Smooth muscle cell of the brain vasculature (primary cell): ENCODE measurements around the gene SSH2.

Experiments
- DNase-seq: peaks from one replicate; pipeline ENCODE4 v3.0.0-alpha.2; 2012; ENCODE audit warnings: low read depth, low spot score

Gene SSH2

DNA sequence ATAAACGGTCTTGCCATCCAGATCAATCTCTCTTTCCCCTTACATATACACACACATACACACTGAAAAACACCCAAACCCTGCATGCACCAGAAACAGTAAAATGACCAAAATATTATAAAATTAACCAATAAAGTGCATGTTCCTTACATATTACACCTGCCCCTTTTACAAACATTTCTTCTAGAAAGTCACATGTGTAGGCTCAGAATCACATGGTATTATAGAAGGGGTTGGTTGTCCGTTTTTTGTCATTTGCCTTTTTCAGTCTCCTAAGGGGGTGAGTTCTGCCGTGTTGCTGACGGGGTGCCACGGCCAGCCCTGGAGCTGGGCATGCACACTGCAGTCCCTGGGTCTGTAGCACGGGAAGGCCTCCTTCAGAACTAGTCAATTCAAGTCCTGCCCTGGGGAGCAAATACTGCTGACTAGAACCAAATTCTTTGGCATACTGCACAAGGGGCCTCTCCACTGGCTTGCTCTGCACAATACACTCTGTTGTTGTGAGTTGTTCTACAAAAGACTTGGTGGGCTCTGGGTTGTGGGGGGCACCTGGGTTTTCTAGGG, 299.3 kb downstream of the SSH2 start:
- no peak for DNase-seq

DNA sequence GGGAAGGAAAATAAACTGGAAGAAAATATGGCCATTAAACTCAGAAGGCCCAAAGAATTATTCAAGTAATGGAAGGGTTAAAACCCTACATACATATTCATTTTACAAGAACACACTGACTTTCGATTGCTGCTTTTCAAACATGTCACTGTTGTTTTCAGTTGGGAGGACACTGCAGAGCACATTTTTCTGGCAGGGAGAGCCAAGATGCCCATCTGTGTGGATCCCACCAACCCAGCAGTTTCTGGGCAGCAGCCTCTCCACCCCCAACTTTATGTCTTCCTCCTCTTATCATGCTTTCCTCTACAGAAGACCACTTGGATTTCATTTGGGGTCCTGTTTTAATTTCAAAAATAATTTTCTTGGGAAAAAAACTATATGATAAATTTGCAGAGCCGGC, 300.2 kb downstream of the SSH2 start:
- DNase-seq: no peak

GRCh38 chr17:29628644-29629043, 301.4 kb downstream of the SSH2 start:
- no peak for DNase-seq

GRCh38 chr17:29627951-29628350, 302.1 kb downstream of the SSH2 start:
- no peak for DNase-seq

DNA sequence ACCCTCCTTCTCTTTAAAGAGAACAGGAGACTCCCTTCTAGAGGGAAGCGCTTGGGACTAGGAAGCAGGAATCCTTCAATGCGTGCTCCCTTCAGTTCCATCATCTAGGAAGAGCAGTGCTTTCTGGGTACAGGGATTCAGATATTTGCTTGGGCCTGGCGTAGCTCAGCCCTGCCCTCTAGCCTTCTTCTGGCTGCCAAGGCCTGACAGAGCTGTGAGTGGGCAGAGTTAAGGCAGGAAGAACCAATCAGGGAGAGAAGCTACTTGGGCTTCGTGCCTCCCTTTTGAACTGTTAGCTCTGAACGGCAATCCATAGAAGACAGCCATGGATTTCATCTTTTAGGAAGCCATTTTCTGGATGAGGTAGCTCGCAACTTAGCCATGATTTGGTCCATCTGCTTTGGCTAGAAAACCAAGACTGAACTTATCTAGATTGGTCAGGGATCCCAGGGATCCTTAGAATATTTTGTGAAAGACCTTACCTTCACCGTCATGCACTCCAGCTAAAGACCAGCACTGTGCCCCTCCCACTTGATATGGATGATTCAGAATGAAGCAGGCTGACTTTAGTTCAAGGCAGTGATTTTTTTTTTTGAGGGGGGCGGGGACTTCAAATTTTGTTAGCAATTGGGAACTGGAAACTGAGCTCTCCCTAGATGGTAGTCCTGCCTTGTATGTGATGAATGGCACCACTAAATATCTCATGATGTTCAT, 304.8 kb downstream of the SSH2 start:
- DNase-seq: no peak

GRCh38 chr17:29624586-29624985, 305.4 kb downstream of the SSH2 start:
- DNase-seq: no peak

DNA sequence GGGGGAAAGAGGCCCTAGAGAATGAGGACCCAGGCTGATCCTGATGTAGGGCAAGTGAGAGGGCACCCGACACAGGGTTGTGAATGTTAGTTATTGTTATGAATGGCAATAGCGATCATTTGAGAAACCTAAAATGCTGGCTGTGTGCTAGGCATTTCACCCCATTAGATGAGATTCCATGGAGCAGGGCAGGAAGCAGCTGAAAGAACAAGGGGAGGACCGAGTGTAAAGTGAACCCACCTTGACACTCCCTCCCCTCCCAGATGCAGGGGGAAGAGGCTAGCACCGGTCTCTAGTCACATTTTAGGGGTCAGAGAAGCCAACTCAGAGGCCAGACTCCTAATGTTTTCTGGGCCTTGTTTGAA, 306.8 kb downstream of the SSH2 start:
- no peak for DNase-seq

DNA sequence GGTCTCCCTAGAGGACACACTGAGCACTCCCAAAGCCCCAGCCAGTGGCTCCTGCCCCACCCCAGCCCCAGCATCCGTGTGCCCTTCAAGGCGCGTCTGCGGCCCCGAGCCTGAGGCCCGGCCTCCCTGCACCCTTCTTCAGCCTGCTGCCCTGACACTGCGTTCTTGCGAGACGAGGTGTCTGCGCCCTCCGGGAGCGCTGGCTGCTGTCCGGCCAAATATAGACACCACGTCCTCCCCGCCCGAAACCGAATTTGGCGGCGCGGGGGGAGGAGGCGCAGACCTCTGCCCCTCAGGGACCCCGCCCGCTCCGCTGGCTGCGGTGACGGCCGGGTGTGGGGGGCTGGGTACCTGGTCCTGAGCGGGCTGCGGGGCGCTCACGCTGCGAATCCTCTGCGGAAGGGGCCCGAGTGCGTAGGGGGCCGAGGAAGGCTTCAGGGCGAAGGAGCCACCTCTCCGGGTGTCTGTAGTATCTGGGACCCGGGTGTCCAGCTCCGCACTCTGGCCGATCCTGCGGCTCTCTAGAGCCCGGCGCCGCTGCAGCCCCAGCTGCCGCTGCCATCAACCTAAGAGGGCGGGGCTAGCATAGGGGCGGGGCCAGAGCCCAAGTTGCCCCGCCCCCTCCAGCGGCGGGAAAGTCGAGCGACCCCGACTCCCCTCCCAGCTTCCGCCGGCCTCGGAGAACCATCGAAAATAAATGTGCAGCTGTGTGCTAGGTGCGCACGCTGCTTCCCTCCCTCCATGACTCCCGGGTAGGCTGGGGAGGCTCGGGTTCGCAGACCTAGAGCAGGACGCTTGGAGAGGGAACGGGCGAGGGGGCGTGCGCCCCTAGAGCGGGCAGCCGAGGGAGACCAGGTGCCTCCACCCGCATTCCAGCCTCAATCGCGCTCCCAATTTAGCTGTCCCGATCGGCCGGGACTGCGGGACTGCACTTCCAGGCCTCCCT, 307.4 kb downstream of the SSH2 start, which contains the start of gene CORO6:
CORO6 (minus strand) TSS at position 576 of the 946 bp plus-strand sequence. CDS start 1,491 bp downstream, outside the sequence.
- DNase-seq: no peak

DNA sequence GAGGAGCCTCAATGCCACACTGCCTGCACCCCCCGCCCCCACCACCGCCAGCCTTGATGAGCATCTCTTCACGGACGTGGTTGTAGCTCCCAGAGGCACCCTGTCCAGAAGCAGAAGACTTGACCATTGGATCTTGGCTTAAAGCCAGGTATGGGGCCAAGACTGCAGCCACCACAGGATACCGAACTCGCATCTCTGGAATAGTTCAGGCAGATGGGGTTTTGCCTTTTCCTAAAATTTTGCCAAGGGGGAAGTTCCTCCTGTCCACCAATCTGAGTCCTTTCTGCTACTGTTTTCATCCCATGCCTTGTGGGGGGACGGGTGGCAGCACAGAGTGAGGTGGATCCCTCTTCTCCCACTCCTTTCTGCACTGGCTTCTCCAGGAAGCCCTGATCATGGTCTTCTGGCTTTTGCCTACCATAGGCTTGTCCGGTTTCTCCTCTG, 308.3 kb downstream of the SSH2 start:
- no peak for DNase-seq

DNA sequence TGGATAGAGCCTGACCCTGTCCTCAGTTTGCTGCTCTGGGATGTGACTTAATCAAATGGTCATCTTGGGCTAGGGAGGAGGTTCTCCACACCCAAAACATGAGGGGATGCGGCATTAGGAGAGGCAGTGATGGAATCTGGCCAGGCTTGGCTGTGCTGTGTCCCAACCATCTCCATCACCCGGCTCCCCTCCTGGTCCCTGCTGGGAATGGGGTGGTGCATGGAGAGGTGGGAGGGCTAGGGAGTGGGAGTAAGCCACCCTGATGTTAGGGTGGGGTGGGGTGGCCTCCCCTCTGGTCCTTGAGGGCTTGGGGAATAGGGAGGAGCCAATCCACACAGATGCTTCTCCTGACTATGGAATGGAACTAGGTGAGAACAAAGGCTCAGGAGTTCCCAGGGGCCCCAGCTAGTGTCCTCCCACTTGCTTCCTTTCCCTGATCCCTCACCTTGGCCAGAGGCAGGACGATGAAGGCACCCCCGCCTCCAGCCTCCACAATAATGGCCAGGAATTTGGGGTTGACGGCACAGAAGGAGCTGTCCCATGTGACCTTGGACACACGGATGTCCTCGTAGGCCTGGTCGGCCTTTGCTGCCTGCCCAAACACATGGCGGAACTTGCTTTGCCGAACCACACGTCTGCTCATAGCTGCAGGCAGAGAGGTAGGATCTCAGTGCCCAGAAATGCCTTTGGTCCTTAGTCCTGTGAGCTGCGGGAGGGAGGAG, 309.1 kb downstream of the SSH2 start:
- no peak for DNase-seq

GRCh38 chr17:29620271-29620670, 309.8 kb downstream of the SSH2 start:
- no peak for DNase-seq

DNA sequence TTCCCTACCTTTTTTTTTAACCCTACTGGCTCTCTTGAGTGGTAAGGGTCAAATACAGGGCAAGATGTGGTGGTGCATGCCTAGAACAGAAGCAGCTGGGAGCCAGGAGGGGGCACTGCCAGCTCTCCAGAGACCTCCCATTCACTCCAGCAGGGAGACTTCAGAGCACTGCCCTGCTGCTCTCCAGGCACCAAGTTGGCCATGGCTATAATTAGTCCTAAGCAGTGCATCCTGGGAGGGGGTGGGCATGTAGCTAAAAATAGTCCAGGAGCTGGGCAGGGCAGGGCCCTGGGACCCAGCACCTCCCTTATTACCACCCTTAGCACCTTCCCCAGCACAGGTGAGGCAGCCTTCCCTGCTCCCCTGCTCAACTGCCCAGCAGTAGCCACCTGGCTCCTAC, 310.8 kb downstream of the SSH2 start:
- DNase-seq: no peak

GRCh38 chr17:29618272-29619065, 311.6 kb downstream of the SSH2 start:
- no peak for DNase-seq

- no peak for DNase-seq
Observed at GRCh38 chr17:29617481-29618271, 312.4 kb downstream of the SSH2 start.

- no peak for DNase-seq
Observed at GRCh38 chr17:29617125-29617480, 312.9 kb downstream of the SSH2 start.

GRCh38 chr17:29616300-29617048, 313.6 kb downstream of the SSH2 start:
- DNase-seq: no peak

- DNase-seq: no peak
Observed at GRCh38 chr17:29615492-29616299, 314.3 kb downstream of the SSH2 start.

GRCh38 chr17:29615048-29615385, 315.0 kb downstream of the SSH2 start:
- DNase-seq: no peak
